HT1080 (cell line): ENCODE data around the gene KLKB1. TPM values are rescaled to one million over a fixed set of nuclear protein-coding genes. Genes with fewer than 3 reads are reported as not detected.
"Not testable (repeated sequence)": the region's sequence is repeated elsewhere in the genome, so short reads cannot be mapped to it uniquely, and the experiment has no call there.

ENCODE experiments used
- DNase-seq: peaks from one replicate; pipeline ENCODE4 v3.0.0-alpha.2; 2015; ENCODE audit warnings: low read depth
- total RNA-seq: library from RNA; depleted of rRNA; stranded (reverse); fragments of >200 nt; shearing (Covaris generic); gene quantifications from 2 replicates; pipeline ENCODE4 v1.2.3, GENCODE V29; 2014

Gene KLKB1
- total RNA-seq, 1 experiment from 2014 or later, result not detected

DNA sequence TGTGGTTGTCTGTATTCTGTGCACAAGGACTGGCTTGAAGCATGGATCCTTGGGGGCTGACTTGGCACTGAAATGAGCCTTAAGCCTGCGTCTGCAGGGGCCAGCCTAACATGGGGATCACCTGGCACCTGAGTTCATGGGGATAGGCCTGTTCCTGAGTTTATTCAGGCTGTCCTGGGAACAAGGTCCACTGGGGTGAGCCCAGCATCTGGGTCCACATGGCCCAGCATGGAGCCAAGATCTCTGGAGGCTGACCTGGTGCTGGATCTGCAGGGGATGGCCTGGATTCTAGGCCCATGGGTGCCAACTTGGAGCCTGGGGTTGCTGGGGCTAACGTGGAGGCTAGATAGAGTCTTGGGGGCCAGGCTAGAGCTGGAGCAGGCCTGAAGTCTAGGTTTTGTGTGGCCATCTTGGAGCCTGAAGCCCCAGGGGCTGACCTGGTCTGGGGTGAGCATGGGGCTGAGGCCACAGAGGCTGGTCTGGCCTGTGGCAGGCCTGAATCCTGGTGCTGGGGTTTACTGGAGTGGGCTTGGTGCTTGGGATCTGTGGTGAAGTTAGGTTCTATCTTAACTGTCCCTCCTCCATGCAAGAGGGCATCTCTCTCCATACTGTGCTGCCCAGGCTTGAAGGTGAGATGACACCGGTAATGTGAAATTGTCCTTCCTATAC lies 652 bp upstream of the KLKB1 start:
- DNase-seq, result no peak

DNA sequence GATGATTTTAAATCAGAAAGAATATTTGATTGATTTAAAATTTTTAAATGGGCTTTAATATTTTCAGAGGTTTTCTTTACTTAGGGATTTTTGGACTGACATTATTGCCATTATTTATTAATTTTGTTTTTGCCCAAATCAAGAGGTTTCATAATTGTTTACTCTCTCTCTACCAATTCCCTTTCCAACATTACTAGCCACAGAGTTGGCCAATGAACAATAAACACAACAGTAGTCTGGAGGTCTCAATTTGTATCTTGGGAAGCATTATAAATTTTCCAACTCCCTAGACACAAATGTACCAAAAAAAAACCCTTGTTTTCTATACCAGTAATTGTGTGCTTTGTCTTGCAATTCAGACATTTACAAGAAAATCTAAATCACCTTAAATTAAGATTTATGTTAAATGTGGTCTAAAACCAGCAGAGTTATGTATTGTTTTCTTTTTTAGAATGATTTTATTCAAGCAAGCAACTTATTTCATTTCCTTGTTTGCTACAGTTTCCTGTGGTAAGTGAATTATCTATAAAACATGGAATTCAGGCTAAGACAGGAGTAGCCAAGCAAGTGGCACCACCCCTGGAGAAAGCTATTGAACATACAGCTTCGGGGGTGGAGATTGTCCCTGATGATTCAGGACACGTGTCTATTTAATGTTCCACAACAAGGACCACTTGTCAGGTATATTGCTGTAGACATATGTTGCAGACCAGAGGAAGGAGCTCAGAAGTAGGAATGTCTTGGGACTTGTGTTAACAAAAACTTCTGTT lies 622 bp downstream of the KLKB1 start:
- no peak for DNase-seq

DNA sequence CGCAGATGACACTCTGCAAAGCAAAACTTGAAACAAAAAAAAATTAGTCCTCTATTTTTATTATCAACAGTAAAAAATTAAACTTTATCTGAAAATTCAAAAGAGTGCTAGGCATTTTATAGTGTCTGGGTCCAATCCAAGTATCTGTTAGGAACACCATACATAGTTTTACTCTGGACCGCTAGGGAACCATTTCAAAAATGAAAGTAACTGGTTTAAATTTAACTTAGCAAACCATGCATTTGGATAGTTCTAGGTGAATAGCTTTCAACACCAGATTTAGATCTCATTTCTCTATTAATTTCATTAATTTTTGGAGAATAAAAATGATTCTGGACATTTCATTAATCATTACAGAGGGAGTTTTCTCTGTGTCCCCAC lies 1.2 kb downstream of the KLKB1 start:
- DNase-seq, result no peak

DNA sequence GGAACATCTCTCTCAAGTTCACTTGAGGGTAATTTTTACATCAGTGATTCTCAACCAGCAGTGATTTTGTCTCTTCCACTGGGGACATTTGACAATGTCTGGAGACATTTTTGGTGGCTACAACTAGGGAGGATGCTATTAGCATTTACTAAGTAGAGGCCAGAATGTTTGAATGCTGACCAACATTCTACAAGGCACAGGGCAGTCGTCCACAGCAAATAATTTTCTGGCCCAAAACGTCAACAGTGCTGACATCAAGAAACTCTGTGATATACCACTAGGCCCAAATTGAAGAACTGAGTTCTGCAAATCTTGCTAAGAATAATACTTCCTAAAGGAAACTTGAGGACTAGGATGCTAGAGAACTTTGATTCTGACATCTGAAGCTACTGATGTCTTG lies 7.1 kb downstream of the KLKB1 start:
- no peak for DNase-seq

DNA sequence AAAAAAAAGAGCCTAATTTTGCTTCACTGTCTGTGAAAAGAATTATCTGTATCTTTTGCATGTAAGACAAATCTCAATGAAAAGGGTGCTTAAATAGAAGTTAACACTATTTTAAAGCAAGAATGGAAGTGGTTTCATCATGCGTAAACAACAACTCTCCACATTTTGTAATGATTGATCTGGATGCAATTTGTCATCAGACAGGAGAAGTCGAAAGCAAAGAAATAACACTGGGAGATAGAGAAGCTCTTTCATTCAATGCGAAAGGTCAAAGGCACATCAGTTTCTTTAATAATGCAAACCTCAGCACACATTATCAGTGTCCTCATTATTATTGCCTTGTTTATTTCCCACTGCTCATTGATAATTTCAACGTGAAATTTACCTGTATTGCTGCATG lies 8.8 kb downstream of the KLKB1 start:
- no peak for DNase-seq

DNA sequence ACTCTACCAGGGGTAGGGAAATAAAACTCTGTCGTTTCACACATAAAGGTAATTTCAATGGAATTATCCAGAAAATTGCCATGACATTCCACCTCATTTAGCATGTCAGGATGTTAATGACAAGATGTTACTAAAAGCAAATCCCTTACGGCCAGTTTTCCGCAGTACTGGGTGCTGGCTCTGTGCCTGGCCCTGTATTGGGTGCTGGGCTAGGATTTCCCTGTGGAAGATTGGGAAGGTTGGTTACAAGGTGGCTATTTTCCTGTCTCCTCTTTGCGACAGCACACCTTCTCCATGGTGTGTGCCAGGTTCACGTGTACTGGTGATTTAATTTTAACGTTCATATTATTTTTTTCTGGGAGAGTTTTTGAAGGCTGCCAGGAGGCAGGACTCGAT lies 13.1 kb downstream of the KLKB1 start:
- DNase-seq, result no peak

DNA sequence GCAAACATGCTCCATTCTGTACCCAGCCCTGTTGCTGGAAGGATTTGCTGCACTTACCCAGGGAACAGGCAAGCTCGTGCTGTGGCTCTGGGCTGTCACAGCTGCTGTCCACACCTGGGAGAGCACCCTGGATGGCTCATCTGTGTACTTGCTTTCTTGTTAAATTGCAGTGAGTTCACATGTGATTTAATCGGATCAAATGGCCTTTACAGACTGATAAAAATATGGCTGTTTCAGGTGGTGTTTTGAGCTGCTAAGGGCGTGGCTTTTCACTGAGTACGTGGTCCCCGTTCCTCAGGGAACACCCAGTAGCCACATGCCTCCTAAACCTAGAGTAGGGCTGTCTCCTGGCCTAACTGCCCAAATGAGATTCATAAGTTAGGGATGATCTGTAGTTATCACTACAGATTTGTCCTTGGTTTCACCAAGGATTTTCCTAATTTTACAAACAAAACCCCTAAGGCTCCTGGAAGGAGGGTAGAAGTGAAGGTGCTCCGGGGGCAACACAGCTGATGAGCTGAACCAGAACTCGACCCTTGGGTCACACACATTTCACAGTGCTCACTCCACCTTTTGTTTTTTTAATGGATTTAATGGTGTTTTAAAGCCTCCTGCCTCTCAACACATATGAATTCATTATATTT lies 13.7 kb downstream of the KLKB1 start:
- no peak for DNase-seq

DNA sequence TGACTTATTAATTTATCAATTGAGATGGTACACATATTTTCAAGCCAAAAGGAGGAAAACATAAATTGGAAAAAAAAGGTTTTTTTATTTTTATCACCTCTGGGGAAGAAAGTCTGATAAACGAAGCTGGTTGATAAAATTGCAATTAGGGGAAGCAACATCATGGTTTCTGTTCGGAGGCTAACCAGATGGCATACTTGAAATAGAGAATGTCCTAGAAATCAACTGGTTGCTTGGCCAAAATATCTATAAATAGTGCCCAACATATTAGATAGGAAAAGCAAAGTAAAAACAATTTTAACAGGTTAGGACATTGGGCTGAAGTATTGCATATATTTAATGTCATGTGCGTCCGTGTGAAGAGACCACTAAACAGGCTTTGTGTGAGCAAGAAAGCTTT lies 14.3 kb downstream of the KLKB1 start:
- DNase-seq, result no peak

DNA sequence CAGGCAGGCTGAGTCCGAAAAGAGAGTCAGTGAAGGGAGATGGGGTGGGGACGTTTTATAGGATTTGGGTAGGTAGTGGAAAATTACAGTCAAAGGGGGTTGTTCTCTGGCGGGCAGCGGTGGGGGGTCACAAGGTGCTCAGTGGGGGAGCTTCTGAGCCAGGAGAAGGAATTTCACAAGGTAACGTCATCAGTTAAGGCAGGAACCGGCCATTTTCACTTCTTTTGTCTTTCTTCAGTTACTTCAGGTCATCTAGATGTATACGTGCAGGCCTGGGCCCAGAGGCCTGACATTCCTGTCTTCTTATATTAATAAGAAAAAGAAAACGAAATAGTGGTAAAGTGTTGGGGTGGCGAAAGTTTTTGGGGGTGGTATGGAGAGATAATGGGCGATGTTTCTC lies 14.7 kb downstream of the KLKB1 start:
- DNase-seq, result not testable (repeated sequence)

DNA sequence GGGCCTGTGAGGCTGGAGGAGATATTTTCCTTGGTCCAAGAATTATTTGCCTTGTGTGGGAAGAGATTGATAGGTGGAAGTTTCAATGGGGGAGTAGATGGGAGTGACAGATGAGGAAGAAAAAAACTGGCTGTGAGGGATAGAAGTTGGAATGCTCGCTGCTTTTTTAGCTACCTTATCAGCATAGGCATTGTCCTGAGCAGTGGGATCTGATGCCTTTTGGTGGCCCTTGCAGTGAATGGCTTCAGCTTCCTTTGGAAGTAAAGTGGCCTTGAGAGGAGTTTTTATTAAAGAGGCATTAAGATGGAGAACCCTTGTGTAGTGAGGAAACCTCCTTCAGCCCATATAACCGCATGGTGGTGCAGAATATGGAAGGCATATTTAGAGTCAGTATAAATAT lies 16.0 kb downstream of the KLKB1 start:
- no peak for DNase-seq

DNA sequence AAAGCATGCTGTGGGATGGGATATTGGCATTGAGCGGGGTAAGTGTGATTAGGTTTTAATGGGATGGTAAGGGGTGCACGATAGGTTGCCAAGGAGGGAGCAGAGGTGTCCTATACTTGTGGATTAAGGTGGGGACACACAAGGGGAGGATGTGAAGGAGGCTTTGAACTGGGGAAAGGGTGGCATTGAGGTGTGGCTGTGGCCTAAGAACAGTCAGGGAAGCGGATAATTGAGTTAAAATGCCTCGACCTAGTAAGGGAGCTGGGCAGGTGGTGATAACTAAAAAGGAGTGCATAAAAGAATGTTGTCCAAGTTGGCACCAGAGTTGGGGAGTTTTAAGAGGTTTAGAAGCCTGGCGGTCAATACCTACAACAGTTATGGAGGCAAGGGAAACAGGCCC lies 17.5 kb downstream of the KLKB1 start:
- no peak for DNase-seq

DNA sequence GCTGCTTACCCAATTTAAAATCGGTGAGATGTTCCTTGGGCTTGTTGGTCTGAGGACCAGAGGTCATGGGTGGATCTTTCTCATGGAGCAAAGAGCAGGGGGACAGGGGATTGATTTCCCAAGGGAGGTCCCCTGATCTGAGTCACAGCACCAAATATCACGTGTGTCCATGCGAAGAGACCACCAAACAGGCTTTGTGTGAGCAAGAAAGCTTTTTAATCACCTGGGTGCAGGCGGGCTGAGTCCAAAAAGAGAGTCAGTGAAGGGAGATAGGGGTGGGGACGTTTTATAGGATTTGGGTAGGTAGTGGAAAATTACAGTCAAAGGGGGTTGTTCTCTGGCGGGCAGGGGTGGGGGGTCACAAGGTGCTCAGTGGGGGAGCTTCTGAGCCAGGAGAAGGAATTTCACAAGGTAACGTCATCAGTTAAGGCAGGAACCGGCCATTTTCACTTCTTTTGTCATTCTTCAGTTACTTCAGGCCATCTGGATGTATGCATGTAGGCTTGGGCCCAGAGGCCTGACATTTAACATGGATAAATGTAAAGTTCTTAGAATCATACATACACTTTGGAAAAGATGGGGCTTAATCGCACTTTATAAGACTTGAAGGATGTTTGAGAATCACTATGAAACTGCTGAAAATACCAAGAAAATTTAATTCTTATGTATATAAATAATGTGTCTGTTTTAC lies 19.9 kb downstream of the KLKB1 start:
- DNase-seq, result not testable (repeated sequence)

DNA sequence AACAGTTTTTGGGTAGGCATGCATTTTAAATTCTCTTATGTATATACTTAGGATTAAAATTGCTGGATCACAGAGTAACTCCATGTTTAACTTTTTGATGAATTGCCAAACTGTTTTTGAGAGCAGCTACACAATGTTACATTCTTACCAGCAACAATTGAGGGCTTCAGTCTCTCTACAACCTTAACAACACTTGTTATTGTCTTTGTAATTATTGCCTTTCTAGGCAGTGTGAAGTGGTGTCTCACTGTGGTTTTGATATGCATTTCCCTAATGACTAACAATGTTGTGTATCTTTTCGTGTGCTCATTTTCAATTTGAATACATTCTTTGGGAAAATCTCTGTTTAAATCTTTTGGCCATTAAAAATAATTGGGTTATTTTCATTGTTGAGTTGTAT lies 21.3 kb downstream of the KLKB1 start:
- no peak for DNase-seq

DNA sequence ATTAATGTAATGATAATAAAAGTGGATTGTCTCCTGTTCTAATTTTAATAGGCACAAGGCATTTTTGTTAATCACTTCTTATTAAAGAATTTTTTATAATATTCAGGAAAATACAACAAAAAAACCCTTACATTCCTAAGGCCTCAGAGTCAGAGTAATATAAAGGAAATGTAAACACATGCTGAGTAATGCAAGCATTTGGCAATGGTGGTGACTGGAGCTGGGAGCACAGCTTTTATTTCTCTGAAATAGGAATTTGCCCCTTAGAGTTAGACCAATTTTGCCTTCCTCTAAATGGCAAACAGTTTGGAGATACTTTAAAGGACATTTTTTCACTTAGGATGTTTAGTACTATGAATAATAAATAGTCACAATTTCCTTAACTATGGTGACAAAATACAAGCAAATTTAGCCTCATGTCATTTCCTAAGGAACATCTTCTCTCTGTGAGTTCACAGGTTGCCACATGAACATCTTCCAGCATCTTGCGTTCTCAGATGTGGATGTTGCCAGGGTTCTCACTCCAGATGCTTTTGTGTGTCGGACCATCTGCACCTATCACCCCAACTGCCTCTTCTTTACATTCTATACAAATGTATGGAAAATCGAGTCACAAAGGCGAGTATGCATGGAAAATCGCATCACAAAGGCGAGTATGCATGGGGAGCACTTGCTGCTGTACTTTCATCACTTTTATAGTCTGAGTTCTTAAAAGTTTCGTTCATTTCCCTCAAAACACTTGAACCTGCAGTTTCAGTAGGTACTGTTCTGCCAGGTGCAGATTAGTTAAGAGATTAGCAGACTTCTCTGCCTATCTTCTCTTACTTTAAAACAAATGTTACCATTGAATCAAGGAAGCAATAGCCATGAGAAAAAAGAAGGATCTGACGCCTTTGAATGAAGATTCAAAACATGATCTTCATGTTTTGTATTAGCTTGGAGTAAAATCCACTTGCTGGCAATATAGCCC lies 22.8 kb downstream of the KLKB1 start:
- no peak for DNase-seq

DNA sequence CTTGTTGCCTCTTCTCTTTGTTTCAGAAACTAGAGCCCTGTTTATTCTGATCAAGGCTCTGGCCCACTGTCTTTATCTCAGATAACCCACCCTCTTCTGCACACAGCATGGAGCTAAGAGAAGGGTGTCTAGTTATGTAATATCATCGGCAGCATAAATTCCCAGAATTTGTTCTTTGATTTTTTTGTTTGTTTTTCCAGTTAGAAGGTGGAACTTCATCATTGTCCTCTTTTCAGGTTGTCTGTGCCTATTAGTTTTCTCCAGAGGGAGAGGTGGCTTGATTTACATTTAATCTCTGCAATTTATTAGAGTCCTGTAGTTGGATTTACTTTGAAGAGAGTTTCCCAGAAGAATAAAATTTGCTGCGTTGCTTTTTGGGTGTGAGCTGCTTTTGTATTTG lies 23.5 kb downstream of the KLKB1 start:
- DNase-seq, result no peak

DNA sequence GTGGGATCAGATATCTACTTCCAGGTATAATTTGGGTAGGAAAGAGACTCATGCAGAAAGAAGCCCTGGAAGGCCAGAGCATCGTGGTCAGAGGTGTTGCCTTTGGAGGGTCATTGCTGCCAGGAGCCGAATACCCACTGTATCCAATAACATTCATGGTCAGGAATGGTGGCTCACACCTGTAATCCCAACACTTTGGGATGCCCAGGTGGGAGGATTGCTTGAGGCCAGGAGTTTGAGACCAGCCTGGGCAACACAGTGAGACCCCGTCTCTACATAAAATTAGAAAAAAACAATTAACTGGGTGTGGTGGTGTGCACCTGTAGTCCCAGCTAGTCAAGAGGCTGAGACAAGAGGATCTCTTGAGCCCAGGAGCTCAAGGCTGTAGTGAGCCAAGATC lies 27.8 kb downstream of the KLKB1 start:
- DNase-seq, result no peak

DNA sequence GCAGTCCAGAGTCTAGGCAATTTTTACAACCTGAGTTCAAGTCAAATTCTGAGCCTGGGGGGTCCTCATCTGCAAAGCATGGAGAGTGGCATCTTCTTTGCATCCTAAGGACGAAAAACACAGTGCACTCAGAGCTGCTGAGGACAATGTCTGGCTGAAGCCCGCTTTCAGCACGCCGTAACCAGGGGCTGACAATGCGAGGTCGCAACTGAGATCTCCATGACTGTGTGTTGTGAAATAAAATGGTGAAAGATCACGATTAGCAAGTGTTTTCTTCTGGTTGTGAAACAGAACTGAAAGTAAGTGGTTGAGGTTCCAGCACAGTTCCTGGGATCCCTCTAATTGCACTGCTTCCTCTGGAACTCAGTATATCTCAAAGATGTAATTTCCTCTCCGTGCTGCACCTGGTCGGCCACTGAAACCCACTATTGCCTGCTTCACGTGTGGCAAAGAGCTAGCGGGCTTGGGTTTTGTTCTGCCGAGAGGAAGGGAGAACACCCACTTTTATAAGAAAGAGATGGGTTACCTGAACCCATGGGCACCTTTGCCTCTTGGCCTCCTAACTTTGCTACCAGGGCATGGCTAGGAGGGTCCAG lies 31.0 kb downstream of the KLKB1 start:
- no peak for DNase-seq

DNA sequence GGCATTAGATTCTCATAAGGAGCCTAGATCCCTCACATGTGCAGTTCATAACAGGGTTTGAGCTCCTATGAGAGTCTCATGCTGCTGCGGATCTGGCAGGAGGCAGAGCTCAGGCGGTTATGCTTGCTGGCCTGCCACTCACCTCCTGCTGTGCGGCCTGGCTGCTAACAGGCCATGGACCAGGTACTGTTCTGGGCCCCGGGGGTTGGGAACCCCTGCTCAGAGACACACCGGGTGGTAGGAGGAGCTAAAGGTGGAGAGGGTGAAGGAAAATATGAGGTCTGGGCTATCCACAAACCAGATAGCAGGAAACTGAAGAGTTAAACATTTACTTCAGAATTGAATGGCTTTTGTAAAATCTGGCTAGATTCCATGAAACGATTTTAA lies 32.8 kb downstream of the KLKB1 start:
- DNase-seq, result no peak

DNA sequence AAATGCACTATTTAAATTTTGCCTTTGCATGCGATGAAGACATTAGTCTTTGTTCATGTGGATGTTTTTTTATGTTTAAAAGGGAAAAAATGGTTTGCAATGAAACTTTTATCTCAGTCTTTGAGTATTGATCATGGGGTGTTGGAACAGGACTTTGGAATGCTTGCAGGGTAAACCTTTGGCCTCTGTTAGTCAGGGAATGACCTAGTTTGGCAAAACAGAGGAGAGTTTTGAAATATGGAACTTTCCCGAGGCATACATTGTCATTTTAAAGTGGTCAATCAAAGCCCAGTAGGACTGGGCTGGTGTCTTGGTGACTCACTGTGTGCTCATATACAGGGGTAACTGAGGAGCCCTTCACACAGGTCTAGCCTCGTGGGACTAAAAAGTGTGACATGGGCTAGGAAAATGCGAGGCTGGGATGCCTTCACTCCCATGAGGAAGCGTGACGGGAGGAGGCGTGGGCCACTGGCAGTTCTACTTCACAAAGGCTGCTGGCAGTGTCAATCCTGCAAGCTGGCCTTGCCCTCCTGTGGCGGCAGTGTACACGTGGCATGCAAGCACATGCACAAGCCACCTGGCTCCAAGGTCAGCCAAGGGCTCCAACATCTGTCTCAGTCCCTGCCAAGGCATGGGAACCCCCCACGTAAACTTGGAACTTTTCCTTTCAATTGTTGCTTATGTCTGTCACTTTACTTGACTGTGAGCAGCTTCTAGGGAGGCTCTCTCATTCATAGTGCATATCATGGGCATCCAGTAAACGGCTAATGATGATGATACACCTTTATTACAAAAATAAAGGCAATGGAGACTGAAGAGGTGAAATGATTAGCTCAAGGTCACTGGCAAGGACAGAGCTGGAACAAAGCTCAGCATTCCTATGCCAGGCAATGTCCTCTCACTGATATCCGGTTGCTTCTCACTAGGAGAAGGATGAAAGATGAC lies 33.5 kb downstream of the KLKB1 start:
- DNase-seq, result no peak
